Measurements from ENCODE around the gene PLIN1. TPM values are rescaled to one million over a fixed set of nuclear protein-coding genes. Genes with fewer than 3 reads are reported as not detected.

The PLIN1 gene
- total RNA-seq, 1 experiment from 2014 or later = 0.35 TPM

DNA sequence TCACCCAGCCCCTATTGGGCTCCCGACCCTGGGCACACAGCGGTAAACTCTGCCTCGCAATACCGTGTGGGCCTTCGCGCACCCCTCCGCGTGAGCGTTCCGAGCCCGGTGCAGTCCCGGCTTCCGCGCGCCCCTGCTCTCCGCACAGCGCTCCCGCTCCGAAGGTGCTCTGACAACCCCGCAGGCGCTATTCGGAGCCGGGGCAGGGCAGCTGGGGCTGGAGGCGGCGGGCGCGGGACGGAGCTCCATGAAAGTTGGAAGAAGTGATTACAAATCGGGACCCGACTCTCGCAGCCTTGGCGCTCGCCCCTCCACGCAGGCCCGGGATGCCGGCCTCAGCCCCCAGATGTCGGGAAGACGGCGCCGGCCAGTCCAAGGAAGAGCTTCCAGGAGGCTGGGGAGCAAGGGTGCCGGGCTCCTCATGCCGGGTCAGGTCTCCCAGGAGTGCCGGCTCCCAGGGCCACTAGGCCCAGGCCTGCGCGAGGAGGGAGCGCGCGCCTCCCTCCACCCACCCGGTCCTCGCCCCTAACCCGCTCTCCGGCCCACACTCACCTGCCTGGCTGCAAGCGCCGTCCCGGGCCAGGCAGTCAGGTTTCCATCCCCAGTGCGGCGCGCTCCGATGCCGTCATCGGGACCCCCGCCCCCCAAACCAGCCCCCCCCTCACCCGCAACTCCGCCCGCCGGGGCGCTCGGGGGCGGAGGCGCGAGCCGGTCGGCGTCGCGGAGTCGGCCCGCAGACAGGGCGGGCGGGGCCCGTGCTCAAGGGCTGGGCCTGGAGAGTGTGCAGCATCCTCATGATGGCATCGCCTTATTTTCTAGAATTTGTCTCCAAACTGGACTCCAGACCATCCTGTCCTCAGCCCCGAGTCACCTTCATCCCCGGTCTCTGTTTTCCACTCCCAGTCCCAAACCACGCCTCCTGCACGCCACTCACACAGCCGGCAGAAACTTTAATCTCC is 24.0 kb downstream of the PLIN1 start, which contains the start of gene KIF7:
Gene KIF7, minus strand, starts transcription at position 621 of the 959 bp plus-strand sequence. CDS start 2,537 bp downstream, outside the sequence.
- CTCF ChIA-PET = interaction anchor here (1.1 kb wide), 1 partner anchor 8 kb away, joined by 4 read pairs; no protein-coding TSS in a partner anchor
- Mint-ChIP-seq H3K36me3 (ENCODE audit: insufficient read depth, unreplicated experiment) (peaks cover 15% of the 10 kb centered on the region), H3K9me3 (ENCODE audit: low read depth, unreplicated experiment) (no peaks in the 10 kb centered on the region), H3K27me3 (ENCODE audit: unreplicated experiment) (peaks cover 36% of the 10 kb centered on the region), H3K4me1 (ENCODE audit: low read depth, unreplicated experiment) (peaks cover 19% of the 10 kb centered on the region), H3K27ac (ENCODE audit: unreplicated experiment) (peak within 1 kb of the TSS; percentile 22), H3K4me3 (ENCODE audit: low read depth, unreplicated experiment) (peak within 1 kb of the TSS; percentile 86)
- intact Hi-C loops (cut with micrococcal nuclease; ENCODE audit: unreplicated experiment) = no loop called here
- DNase-seq = peak; percentile 36
- BruUV-seq (replicated peaks) = no TSS peak
- TF ChIP-seq, protein P1, sequence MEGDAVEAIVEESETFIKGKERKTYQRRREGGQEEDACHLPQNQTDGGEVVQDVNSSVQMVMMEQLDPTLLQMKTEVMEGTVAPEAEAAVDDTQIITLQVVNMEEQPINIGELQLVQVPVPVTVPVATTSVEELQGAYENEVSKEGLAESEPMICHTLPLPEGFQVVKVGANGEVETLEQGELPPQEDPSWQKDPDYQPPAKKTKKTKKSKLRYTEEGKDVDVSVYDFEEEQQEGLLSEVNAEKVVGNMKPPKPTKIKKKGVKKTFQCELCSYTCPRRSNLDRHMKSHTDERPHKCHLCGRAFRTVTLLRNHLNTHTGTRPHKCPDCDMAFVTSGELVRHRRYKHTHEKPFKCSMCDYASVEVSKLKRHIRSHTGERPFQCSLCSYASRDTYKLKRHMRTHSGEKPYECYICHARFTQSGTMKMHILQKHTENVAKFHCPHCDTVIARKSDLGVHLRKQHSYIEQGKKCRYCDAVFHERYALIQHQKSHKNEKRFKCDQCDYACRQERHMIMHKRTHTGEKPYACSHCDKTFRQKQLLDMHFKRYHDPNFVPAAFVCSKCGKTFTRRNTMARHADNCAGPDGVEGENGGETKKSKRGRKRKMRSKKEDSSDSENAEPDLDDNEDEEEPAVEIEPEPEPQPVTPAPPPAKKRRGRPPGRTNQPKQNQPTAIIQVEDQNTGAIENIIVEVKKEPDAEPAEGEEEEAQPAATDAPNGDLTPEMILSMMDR (IDR thresholded peaks at IDR 0.05; ENCODE audit: unreplicated experiment) = no peak

DNA sequence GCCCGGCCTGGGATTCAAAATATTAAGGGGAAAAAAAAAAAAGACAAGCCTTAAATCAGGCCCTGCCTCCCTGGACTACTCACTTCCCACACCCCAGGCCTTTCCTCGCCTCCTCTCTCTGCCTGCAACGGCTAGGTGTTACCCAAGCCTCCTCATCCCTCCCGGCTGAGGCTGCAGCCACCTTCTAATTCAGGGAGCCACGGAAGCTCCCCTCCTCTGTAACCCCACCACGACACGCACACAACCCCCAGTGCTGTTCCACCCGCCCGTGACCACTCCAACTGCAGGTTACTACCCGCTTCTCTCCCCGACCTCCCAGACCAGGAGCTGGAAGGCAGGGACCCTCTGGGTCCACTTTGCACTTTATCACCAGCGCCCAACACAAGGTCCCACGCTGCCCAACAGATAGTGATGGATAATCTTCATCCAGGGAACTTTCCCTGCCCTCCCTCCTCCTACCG is 24.8 kb downstream of the PLIN1 start:
- TF ChIP-seq, protein P1 (IDR thresholded peaks at IDR 0.05; ENCODE audit: unreplicated experiment) = no peak
- no peaks in the 10 kb centered on the region for H3K9me3 Mint-ChIP-seq (ENCODE audit: low read depth, unreplicated experiment)
- no TSS peak for BruUV-seq (replicated peaks)
- DNase-seq = no peak
- peak overlapping the region; percentile 86 for H3K4me3 Mint-ChIP-seq (ENCODE audit: low read depth, unreplicated experiment)
- peaks cover 36% of the 10 kb centered on the region for H3K27me3 Mint-ChIP-seq (ENCODE audit: unreplicated experiment)
- no peak overlapping the region for H3K27ac Mint-ChIP-seq (ENCODE audit: unreplicated experiment)
- H3K4me1 Mint-ChIP-seq (ENCODE audit: low read depth, unreplicated experiment) = peaks cover 16% of the 10 kb centered on the region
- intact Hi-C loops (cut with micrococcal nuclease; ENCODE audit: unreplicated experiment) = no loop called here
- CTCF ChIA-PET = interaction anchor here (1.1 kb wide), 1 partner anchor 8 kb away, joined by 4 read pairs; no protein-coding TSS in a partner anchor
- peaks cover 15% of the 10 kb centered on the region for H3K36me3 Mint-ChIP-seq (ENCODE audit: insufficient read depth, unreplicated experiment)

DNA sequence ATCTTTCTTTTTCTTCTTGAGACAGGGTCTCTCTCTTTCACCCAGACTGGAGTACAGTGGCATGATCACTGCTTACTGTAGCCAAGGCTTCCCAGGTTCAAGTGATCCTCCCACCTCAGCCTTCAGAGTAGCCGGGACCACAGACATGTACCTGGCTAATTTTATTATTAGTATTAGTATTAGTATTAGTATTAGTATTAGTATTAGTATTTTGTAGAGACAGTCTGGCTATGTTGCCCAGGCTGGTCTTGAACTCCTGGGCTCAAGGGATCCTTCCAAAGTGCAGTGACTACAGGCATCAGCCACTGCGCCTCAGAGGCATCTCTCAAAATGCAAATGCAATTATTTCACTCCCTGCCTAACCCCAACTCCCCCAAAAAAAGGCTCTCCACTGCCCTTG is 25.6 kb downstream of the PLIN1 start:
- no peak for DNase-seq
- CTCF ChIA-PET = no interaction called here
- Mint-ChIP-seq H3K27ac (ENCODE audit: unreplicated experiment) (no peak overlapping the region), H3K4me1 (ENCODE audit: low read depth, unreplicated experiment) (peaks cover 11% of the 10 kb centered on the region), H3K9me3 (ENCODE audit: low read depth, unreplicated experiment) (no peaks in the 10 kb centered on the region), H3K4me3 (ENCODE audit: low read depth, unreplicated experiment) (no peak overlapping the region), H3K36me3 (ENCODE audit: insufficient read depth, unreplicated experiment) (peaks cover 15% of the 10 kb centered on the region), H3K27me3 (ENCODE audit: unreplicated experiment) (peaks cover 36% of the 10 kb centered on the region)
- TF ChIP-seq, protein P1 (IDR thresholded peaks at IDR 0.05; ENCODE audit: unreplicated experiment) = no peak
- BruUV-seq (replicated peaks) = no TSS peak
- intact Hi-C loops (cut with micrococcal nuclease; ENCODE audit: unreplicated experiment) = no loop called here

DNA sequence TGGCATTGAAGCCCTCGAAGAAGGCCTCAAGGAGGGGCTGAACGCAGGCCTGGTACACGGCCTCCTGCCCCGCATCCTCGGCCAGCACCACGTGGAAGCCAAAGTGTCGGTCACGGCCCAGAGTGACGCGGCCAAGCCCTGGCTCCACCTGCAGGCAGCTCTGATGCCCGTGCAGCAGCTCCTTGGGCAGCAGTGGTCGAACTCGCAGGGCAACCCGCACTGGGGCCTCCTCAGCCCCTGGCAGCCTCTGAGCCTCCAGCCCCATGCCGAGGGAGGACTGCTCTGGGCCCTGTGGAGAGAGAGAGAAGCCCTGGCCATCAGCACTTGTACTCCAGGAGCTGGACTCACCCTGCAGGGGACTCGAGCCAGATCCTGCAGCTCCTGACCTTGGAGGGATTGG is 26.5 kb downstream of the PLIN1 start:
- Mint-ChIP-seq H3K27me3 (ENCODE audit: unreplicated experiment) (peaks cover 36% of the 10 kb centered on the region), H3K4me1 (ENCODE audit: low read depth, unreplicated experiment) (peaks cover 11% of the 10 kb centered on the region), H3K27ac (ENCODE audit: unreplicated experiment) (no peak overlapping the region), H3K9me3 (ENCODE audit: low read depth, unreplicated experiment) (no peaks in the 10 kb centered on the region), H3K4me3 (ENCODE audit: low read depth, unreplicated experiment) (no peak overlapping the region), H3K36me3 (ENCODE audit: insufficient read depth, unreplicated experiment) (peaks cover 15% of the 10 kb centered on the region)
- TF ChIP-seq, protein P1 (IDR thresholded peaks at IDR 0.05; ENCODE audit: unreplicated experiment) = no peak
- no peak for DNase-seq
- CTCF ChIA-PET = no interaction called here
- no TSS peak for BruUV-seq (replicated peaks)
- intact Hi-C loops (cut with micrococcal nuclease; ENCODE audit: unreplicated experiment) = no loop called here

Data from Calu3 (cell line).